ENCODE data around the gene CEP192. TPM values are rescaled to one million over a fixed set of nuclear protein-coding genes. Genes with fewer than 3 reads are reported as not detected.
"Not testable (repeated sequence)": the region's sequence is repeated elsewhere in the genome, so short reads cannot be mapped to it uniquely, and the experiment has no call there.

Gene CEP192
- polyA plus RNA-seq, 3 donors from 2014 or later: 1.8 to 6.3 (median 5.4) TPM

DNA sequence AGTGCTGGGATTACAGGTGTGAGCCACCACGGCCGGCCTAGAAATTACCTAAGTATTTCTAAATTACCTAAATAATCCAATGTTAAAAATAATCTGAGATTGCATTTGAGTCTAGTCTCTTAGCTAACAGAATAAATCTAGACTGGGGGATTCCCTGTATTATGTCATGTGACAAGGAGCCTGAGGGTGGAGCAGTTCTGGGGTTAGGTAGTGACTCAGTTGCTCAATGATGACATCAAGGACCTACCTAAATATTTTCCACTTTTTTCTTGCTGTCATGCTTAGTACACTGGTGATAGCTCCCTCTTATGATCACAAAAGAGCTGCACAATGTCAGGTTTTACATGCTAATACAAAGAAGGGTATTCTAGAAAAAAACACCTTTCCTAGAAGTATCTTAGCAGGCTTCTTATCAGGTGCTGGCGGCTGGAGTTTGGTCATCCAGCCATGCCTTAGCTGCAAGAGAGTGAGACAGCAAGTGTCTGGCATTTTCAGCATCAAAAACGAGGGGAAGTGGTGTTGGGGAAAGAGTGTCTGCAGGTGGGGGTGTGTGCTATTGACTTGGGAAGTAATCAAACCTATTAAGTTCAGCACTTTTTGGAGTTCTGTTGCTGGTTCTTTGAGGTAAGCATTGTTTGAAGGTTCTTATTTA is 17.5 kb upstream of the CEP192 start:
- Mint-ChIP-seq H3K27me3 (ENCODE audit: low read depth in 3 of 3) (peaks cover 1 to 2% (median 2%) of the 10 kb centered on the region in 3 donors), H3K27ac (no peak overlapping the region), H3K4me3 (no peak overlapping the region), H3K4me1 (peaks cover 5 to 9% of the 10 kb centered on the region in 2 donors), H3K9me3 (no peaks in the 10 kb centered on the region), H3K36me3 (peaks cover 25 to 31% (median 28%) of the 10 kb centered on the region in 3 donors)
- DNase-seq: no peak

DNA sequence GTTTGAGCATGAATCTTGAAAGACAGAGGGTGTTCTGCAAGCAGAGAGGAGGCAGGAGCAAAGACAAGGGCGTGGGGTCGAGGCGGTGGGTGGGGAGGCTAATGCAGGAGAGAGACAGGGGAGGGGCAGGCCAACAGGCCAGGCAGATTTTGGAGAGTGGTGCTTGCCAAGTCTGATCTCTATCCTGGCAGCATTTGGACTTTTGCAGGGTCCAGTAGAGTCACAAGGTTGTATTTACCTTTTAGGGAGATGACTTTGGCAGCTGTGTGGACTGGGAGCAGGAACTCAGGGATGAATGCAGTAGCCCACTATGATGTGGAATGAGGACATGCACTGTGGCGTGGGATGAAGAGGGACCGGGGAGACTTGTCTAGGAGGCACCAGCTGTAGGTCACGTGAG is 15.7 kb upstream of the CEP192 start:
- H3K9me3 Mint-ChIP-seq: no peaks in the 10 kb centered on the region
- peaks cover 1 to 2% (median 2%) of the 10 kb centered on the region in 3 donors for H3K27me3 Mint-ChIP-seq (ENCODE audit: low read depth in 3 of 3)
- no peaks in the 10 kb centered on the region for H3K4me1 Mint-ChIP-seq
- peak overlapping the region in 2 of 6 donors; percentile 8 to 65 for H3K27ac Mint-ChIP-seq
- no peak overlapping the region for H3K4me3 Mint-ChIP-seq
- DNase-seq: no peak
- peaks cover 27 to 32% (median 29%) of the 10 kb centered on the region in 3 donors for H3K36me3 Mint-ChIP-seq

DNA sequence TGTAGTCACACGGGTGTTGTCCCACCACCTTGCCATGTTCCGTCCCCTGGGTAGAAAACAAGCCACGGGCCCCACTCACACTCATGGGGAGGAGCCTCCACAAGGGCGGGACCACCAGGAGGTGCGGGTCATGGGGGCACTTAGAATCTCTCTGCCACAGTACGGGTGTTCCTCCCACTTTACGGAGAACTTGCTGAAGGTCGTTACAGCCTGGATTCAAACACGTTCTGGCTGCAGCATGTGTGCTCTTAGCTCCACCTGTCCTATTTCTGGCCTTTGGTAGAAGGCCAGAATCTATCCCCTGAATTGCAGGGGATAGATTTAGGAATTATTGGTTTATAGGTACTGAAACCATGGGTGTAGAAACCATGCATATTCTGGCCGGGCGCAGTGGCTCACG is 14.9 kb upstream of the CEP192 start:
- Mint-ChIP-seq H3K27ac (no peak overlapping the region), H3K27me3 (ENCODE audit: low read depth in 3 of 3) (peaks cover 1 to 2% (median 2%) of the 10 kb centered on the region in 3 donors), H3K36me3 (peaks cover 23 to 28% (median 24%) of the 10 kb centered on the region in 3 donors)

GRCh38 chr18:12980065-12980464 is 11.1 kb upstream of the CEP192 start:
- H3K27ac Mint-ChIP-seq; H3K4me1 Mint-ChIP-seq; H3K27me3 Mint-ChIP-seq (ENCODE audit: low read depth in 3 of 3); H3K9me3 Mint-ChIP-seq; DNase-seq; H3K4me3 Mint-ChIP-seq: not testable (repeated sequence)
- peaks cover 12 to 22% (median 18%) of the 10 kb centered on the region in 3 donors for H3K36me3 Mint-ChIP-seq

More for the DNA sequence above, 14.9 kb upstream of the CEP192 start:
- H3K4me1 Mint-ChIP-seq: no peaks in the 10 kb centered on the region
- H3K9me3 Mint-ChIP-seq: no peaks in the 10 kb centered on the region
- H3K4me3 Mint-ChIP-seq: no peak overlapping the region
- no peak for DNase-seq

DNA sequence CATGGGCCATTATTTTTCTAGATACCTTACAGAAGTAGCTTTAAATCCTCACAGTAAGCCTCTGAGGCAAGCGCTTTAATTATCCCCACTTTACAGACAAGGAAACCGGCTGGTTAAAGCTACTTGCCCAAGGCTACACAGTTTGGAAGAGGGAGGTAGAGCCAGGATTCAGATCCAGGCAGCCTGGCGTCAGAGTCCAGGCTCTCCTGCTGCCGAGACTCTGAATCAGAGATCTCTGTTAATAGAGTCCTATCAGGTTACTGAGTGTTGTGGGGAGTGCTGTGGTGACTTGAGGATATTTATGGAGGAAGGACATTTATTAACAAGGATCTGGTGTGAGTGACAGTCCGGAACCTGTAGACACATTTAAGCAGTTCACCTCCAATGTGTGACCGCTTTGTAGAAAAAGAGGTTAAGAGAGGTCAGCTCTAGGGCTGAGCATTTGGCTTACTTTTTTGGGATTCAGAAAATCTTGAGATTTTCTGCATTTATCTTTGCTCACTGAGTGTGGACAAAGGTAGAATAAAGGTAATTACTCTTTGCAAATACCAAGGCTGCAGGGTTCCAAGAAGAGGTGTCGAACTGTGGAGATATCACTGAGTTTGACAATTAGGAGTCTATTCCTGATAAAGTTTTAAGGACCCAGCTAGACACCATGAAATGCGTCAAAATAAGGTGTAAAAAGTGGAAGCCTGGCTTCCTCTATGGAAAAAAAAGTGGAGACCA is 1.6 kb upstream of the CEP192 start:
- peak overlapping the region; percentile 85 to 98 (median 92) for H3K27ac Mint-ChIP-seq
- peaks cover 0 to 8% (median 5%) of the 10 kb centered on the region in 3 donors for H3K36me3 Mint-ChIP-seq
- peaks cover 19 to 38% of the 10 kb centered on the region in 2 donors for H3K4me1 Mint-ChIP-seq
- peaks cover 0 to 2% (median 0%) of the 10 kb centered on the region in 6 donors for H3K9me3 Mint-ChIP-seq
- peak overlapping the region; percentile 83 to 98 (median 96) for H3K4me3 Mint-ChIP-seq
- H3K27me3 Mint-ChIP-seq (ENCODE audit: low read depth in 3 of 3): peaks cover 15 to 29% (median 16%) of the 10 kb centered on the region in 3 donors
- DNase-seq: peak in 1 of 3 donors; percentile 4

- peak overlapping the region; percentile 83 to 98 (median 96) for H3K4me3 Mint-ChIP-seq
- peaks cover 0 to 2% (median 0%) of the 10 kb centered on the region in 6 donors for H3K9me3 Mint-ChIP-seq
- H3K4me1 Mint-ChIP-seq: peaks cover 19 to 38% of the 10 kb centered on the region in 2 donors
- peaks cover 0 to 6% (median 3%) of the 10 kb centered on the region in 3 donors for H3K36me3 Mint-ChIP-seq
- DNase-seq: peak; percentile 84 to 86 (median 84)
- peak overlapping the region; percentile 85 to 98 (median 92) for H3K27ac Mint-ChIP-seq
- H3K27me3 Mint-ChIP-seq (ENCODE audit: low read depth in 3 of 3): peaks cover 15 to 29% (median 16%) of the 10 kb centered on the region in 3 donors
These were observed 1.1 kb upstream of the CEP192 start for GRCh38 chr18:12990123-12990475.

- Mint-ChIP-seq H3K27me3 (ENCODE audit: low read depth in 3 of 3) (peaks cover 15 to 29% (median 16%) of the 10 kb centered on the region in 3 donors), H3K4me1 (peaks cover 19 to 38% of the 10 kb centered on the region in 2 donors), H3K9me3 (peaks cover 0 to 2% (median 0%) of the 10 kb centered on the region in 6 donors), H3K4me3 (peak overlapping the region; percentile 83 to 98 (median 96)), H3K27ac (peak overlapping the region; percentile 85 to 98 (median 92)), H3K36me3 (peaks cover 0 to 4% (median 0%) of the 10 kb centered on the region in 3 donors)
- no peak for DNase-seq
These were observed 558 bp upstream of the CEP192 start for GRCh38 chr18:12990641-12990966.

DNA sequence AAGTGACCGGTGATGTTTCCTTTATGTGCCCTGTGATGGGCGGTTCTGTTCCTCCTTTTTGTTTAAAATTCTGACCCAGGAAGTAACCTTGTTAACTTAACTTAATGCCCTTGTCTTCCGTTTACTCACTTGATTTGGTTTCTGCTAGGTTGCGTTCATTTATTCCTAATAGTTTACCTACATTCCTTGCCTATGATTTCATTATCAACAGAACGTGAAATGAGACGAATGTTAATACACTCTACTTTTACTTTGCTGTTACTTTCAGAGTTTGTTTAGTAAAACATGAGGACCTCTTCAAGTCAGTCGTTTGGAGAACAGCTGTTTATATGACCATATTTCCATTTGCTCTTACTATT is 638 bp downstream of the CEP192 start:
- Mint-ChIP-seq H3K36me3 (peaks cover 0 to 2% (median 0%) of the 10 kb centered on the region in 3 donors), H3K4me1 (peaks cover 19 to 38% of the 10 kb centered on the region in 2 donors), H3K27ac (peak overlapping the region; percentile 85 to 98 (median 94)), H3K9me3 (peaks cover 0 to 2% (median 0%) of the 10 kb centered on the region in 6 donors), H3K4me3 (peak overlapping the region; percentile 83 to 98 (median 96)), H3K27me3 (ENCODE audit: low read depth in 3 of 3) (peaks cover 15 to 29% (median 16%) of the 10 kb centered on the region in 3 donors)
- DNase-seq: no peak

DNA sequence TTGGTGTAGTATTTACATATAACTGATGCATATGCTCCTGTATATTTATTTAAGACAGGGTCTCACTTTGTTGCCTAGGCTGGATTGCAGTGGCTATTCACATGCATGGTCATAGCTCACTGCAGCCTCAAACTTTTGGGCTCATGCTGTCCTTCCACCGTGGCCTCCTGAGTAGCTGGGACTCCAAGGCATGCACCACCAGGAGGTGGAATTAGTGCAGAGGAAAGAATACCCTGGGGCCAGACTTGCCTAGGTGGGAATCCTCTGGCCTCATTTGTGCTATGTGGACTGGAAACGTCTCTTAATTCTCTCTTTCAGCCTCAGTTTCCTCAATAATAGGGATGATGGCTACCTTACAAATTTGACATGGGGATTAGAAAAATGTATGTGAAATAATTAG is 2.3 kb downstream of the CEP192 start:
- Mint-ChIP-seq H3K36me3 (no peaks in the 10 kb centered on the region), H3K4me1 (peaks cover 25 to 42% of the 10 kb centered on the region in 2 donors), H3K27me3 (ENCODE audit: low read depth in 3 of 3) (peaks cover 15 to 29% (median 16%) of the 10 kb centered on the region in 3 donors), H3K27ac (no peak overlapping the region), H3K9me3 (peaks cover 0 to 2% (median 0%) of the 10 kb centered on the region in 6 donors), H3K4me3 (peak overlapping the region in 4 of 5 donors; percentile 20 to 98 (median 52))
- no peak for DNase-seq

GRCh38 chr18:12995424-12995823 is 4.3 kb downstream of the CEP192 start:
- no peak for DNase-seq
- no peak overlapping the region for H3K27ac Mint-ChIP-seq
- peaks cover 10 to 17% (median 10%) of the 10 kb centered on the region in 3 donors for H3K27me3 Mint-ChIP-seq (ENCODE audit: low read depth in 3 of 3)
- H3K4me1 Mint-ChIP-seq: peaks cover 27 to 36% of the 10 kb centered on the region in 2 donors
- H3K36me3 Mint-ChIP-seq: peaks cover 0 to 5% (median 0%) of the 10 kb centered on the region in 3 donors
- H3K4me3 Mint-ChIP-seq: no peak overlapping the region
- no peaks in the 10 kb centered on the region for H3K9me3 Mint-ChIP-seq

DNA sequence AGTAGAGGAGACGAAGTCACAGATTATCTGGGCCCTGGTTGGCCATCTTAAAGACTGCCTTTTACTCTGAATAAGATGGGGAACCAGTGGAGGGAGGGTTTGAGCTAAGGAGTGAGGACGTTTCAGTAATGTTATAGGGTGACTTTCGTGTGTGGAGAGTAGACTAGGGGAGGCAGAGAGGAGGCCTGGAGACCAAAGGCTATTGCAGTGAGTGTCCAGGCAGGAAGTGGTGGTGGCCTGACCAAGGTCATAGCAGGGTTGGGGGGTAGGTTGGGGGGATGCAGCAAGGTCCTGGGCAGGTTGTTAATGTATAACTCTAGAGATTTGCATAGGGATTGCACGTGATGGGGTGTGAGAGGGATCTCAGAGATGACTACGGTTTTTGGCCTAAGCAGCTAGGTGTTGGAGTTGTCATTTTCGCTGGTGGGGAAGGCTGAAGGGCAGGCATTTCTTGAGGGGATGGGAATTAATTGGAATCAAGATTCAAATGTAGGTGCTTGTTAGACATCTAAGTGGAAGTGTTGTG is 4.9 kb downstream of the CEP192 start:
- H3K4me3 Mint-ChIP-seq: no peak overlapping the region
- H3K4me1 Mint-ChIP-seq: peaks cover 21 to 30% of the 10 kb centered on the region in 2 donors
- no peaks in the 10 kb centered on the region for H3K9me3 Mint-ChIP-seq
- no peak for DNase-seq
- no peak overlapping the region for H3K27ac Mint-ChIP-seq
- H3K36me3 Mint-ChIP-seq: peaks cover 0 to 5% (median 0%) of the 10 kb centered on the region in 3 donors
- peaks cover 4 to 11% (median 5%) of the 10 kb centered on the region in 3 donors for H3K27me3 Mint-ChIP-seq (ENCODE audit: low read depth in 3 of 3)

- no peaks in the 10 kb centered on the region for H3K9me3 Mint-ChIP-seq
- peaks cover 19 to 26% of the 10 kb centered on the region in 2 donors for H3K4me1 Mint-ChIP-seq
- no peak overlapping the region for H3K27ac Mint-ChIP-seq
- H3K4me3 Mint-ChIP-seq: no peak overlapping the region
- peaks cover 0 to 5% (median 0%) of the 10 kb centered on the region in 3 donors for H3K27me3 Mint-ChIP-seq (ENCODE audit: low read depth in 3 of 3)
- peaks cover 0 to 5% (median 0%) of the 10 kb centered on the region in 3 donors for H3K36me3 Mint-ChIP-seq
- no peak for DNase-seq
These were observed 5.6 kb downstream of the CEP192 start for GRCh38 chr18:12996661-12997292.

DNA sequence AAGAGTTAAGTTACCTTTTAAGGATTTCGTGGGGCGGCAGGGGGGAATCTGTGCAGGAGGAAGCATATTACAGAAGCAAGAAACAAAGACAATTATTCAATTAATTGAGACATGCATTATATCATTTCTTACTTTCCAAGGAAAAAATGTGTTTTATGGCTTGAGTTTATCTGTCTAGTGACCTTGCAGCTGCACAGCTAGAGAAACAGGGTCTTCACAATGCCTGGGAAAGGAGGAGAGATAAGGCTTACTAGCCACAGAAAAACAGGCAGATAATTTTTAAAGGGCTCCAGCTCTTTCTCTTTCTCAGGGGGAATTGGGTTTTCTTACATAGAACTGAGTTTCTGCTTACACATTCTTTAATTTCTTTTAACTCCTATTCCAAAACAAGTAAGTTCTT is 6.2 kb downstream of the CEP192 start:
- H3K36me3 Mint-ChIP-seq: not testable (repeated sequence)

More for the DNA sequence above, 6.2 kb downstream of the CEP192 start:
- not testable (repeated sequence) for H3K4me3 Mint-ChIP-seq; H3K27ac Mint-ChIP-seq; H3K9me3 Mint-ChIP-seq; DNase-seq; H3K27me3 Mint-ChIP-seq (ENCODE audit: low read depth in 3 of 3)
- H3K4me1 Mint-ChIP-seq: peaks cover 19 to 20% of the 10 kb centered on the region in 2 donors
